ENCODE results near the gene ZNF283. TPM values are rescaled to one million over a fixed set of nuclear protein-coding genes. Genes with fewer than 3 reads are reported as not detected.

ZNF283 gene
- total RNA-seq, 2 experiments from 2014 or later = 6.8 to 7.7 TPM

GRCh38 chr19:43872547-43873336 is 45.6 kb downstream of the ZNF283 start:
- peaks cover 36% of the 10 kb centered on the region for H3K36me3 Mint-ChIP-seq (ENCODE audit: low read depth)
- CTCF ChIA-PET = no interaction called here

GRCh38 chr19:43880483-43880882 is 53.4 kb downstream of the ZNF283 start:
- peaks cover 56% of the 10 kb centered on the region for H3K9me3 Mint-ChIP-seq
- CTCF ChIA-PET = no interaction called here
- H3K27ac Mint-ChIP-seq = no peak overlapping the region

More at GRCh38 chr19:43872547-43873336, 45.6 kb downstream of the ZNF283 start:
- Mint-ChIP-seq H3K4me1 (ENCODE audit: low read depth) (no peaks in the 10 kb centered on the region), H3K27ac (no peak overlapping the region), H3K9me3 (peaks cover 52% of the 10 kb centered on the region), H3K4me3 (no peak overlapping the region), H3K27me3 (ENCODE audit: low read depth) (no peaks in the 10 kb centered on the region)
- intact Hi-C loops (cut with micrococcal nuclease) = no loop called here
- no peak for DNase-seq

GRCh38 chr19:43883864-43884263 is 56.7 kb downstream of the ZNF283 start, which contains the start of gene ZNF404:
ZNF404 (minus strand) TSS chr19:43883964.
- H3K27me3 Mint-ChIP-seq (ENCODE audit: low read depth) = no peaks in the 10 kb centered on the region
- peaks cover 35% of the 10 kb centered on the region for H3K36me3 Mint-ChIP-seq (ENCODE audit: low read depth)
- H3K4me1 Mint-ChIP-seq (ENCODE audit: low read depth) = no peaks in the 10 kb centered on the region
- H3K4me3 Mint-ChIP-seq = no peak within 1 kb of the TSS
- intact Hi-C loops (cut with micrococcal nuclease) = no loop called here
- no peak within 1 kb of the TSS for H3K27ac Mint-ChIP-seq
- peaks cover 60% of the 10 kb centered on the region for H3K9me3 Mint-ChIP-seq
- CTCF ChIA-PET = no interaction called here
- no peak for DNase-seq

More at GRCh38 chr19:43880483-43880882, 53.4 kb downstream of the ZNF283 start:
- no peak overlapping the region for H3K4me3 Mint-ChIP-seq
- no peaks in the 10 kb centered on the region for H3K4me1 Mint-ChIP-seq (ENCODE audit: low read depth)
- intact Hi-C loops (cut with micrococcal nuclease) = no loop called here
- H3K27me3 Mint-ChIP-seq (ENCODE audit: low read depth) = no peaks in the 10 kb centered on the region
- H3K36me3 Mint-ChIP-seq (ENCODE audit: low read depth) = peaks cover 47% of the 10 kb centered on the region
- no peak for DNase-seq

GRCh38 chr19:43895727-43896308 is 68.7 kb downstream of the ZNF283 start:
- CTCF ChIA-PET = no interaction called here
- Mint-ChIP-seq H3K9me3 (peaks cover 50% of the 10 kb centered on the region), H3K27ac (no peak overlapping the region), H3K27me3 (ENCODE audit: low read depth) (no peaks in the 10 kb centered on the region), H3K36me3 (ENCODE audit: low read depth) (peaks cover 14% of the 10 kb centered on the region), H3K4me1 (ENCODE audit: low read depth) (peaks cover under 1% of the 10 kb centered on the region), H3K4me3 (no peak overlapping the region)
- intact Hi-C loops (cut with micrococcal nuclease) = no loop called here
- DNase-seq = no peak

Other genes starting within 250 kb of the ZNF283 start
- 10 to 100 TPM; 17.2 to 18.7 TPM for gene IRGQ, start 231.2 kb upstream of the ZNF283 start, total RNA-seq
- 10 to 100 TPM; 11.6 to 11.7 TPM for gene ZNF576, start 230.7 kb upstream of the ZNF283 start, total RNA-seq
- gene SRRM5, start 215.2 kb upstream of the ZNF283 start, total RNA-seq = under 1 TPM; 0.21 to 0.27 TPM
- 10 to 100 TPM; 11.4 to 11.8 TPM for gene ZNF428, start 207.7 kb upstream of the ZNF283 start, total RNA-seq
- gene CADM4, start 187.5 kb upstream of the ZNF283 start, total RNA-seq = under 1 TPM; 0.64 to 0.67 TPM
- 1 to 10 TPM; 7.1 to 7.4 TPM for gene PLAUR, start 157.2 kb upstream of the ZNF283 start, total RNA-seq
- not detected for gene IRGC, start 111.2 kb upstream of the ZNF283 start, total RNA-seq
- 100 to 1,000 TPM; 103 to 111 TPM for gene SMG9, start 72.4 kb upstream of the ZNF283 start, total RNA-seq
- gene KCNN4, start 46.3 kb upstream of the ZNF283 start, total RNA-seq = 10 to 100 TPM; 68.4 to 73.7 TPM
- 1 to 10 TPM; 1.3 to 2.0 TPM for gene LYPD5, start 24.9 kb upstream of the ZNF283 start, total RNA-seq
- gene ZNF404, start 56.6 kb downstream of the ZNF283 start, total RNA-seq = 1 to 10 TPM; 1.2 to 1.3 TPM
- gene ZNF45, start 108.0 kb downstream of the ZNF283 start, total RNA-seq = 1 to 10 TPM; 5.4 to 6.3 TPM
- gene ZNF221, start 123.9 kb downstream of the ZNF283 start, total RNA-seq = under 1 TPM; 0.45 to 0.89 TPM
- gene ZNF155, start 156.9 kb downstream of the ZNF283 start, total RNA-seq = 1 to 10 TPM; 2.9 to 3.1 TPM
- 1 to 10 TPM; 2.7 to 3.3 TPM for gene ZNF230, start 175.6 kb downstream of the ZNF283 start, total RNA-seq
- gene ZNF222, start 198.1 kb downstream of the ZNF283 start, total RNA-seq = 1 to 10 TPM in 1 of 2 experiments, under 1 TPM in 1; 0.74 to 1.1 TPM
- gene ZNF223, start 224.7 kb downstream of the ZNF283 start, total RNA-seq = under 1 TPM; 0.48 to 0.96 TPM
- gene ZNF284, start 244.8 kb downstream of the ZNF283 start, total RNA-seq = under 1 TPM; 0.76 to 0.86 TPM

Data from activated naive CD4-positive, alpha-beta T cell treated with anti-CD3 and anti-CD28 coated beads for 36 hours (primary cell).